Thoracic aorta (tissue), 2 donors: ENCODE results near the gene LRRTM4. TPM values are rescaled to one million over a fixed set of nuclear protein-coding genes. Genes with fewer than 3 reads are reported as not detected.

Source experiments
- ATAC-seq: fragments of 150-250 bp; one replicate; pipeline ENCODE4 v1.8.0; 2017; ENCODE audit warnings: low read depth; ENCODE audit not compliant: insufficient number of reproducible peaks, low FRiP score
- DNase-seq: peaks from one replicate; pipeline ENCODE4 v3.0.0-alpha.2; 2020; ENCODE audit warnings: low spot score
- H3K27ac ChIP-seq, 2 donors: fragments of 200-600 bp; sonication (generic); 1 replicate in 1 of 2; 2 replicates in 1 of 2; pipeline ENCODE4 v1.5.1; 2016; ENCODE audit warnings: mild to moderate bottlenecking in 2 of 2, moderate library complexity in 2 of 2
- H3K27me3 ChIP-seq: fragments of 200-600 bp; sonication (generic); replicated peaks from 2 replicates; pipeline ENCODE4 v1.6.0; 2016; ENCODE audit warnings: mild to moderate bottlenecking; ENCODE audit not compliant: insufficient read depth
- H3K36me3 ChIP-seq: fragments of 200-600 bp; sonication (generic); one replicate; pipeline ENCODE4 v1.5.1; 2016
- H3K4me1 ChIP-seq, 2 donors: fragments of 200-600 bp; sonication (generic); 1 replicate in 1 of 2; 2 replicates in 1 of 2; pipeline versions ENCODE4 v1.5.1 to v1.6.0; 2016; ENCODE audit warnings: low read depth in 2 of 2, mild to moderate bottlenecking in 1 of 2; ENCODE audit not compliant: control insufficient read depth in 1 of 2
- H3K4me3 ChIP-seq: fragments of 200-600 bp; sonication (generic); 2 replicates; pipeline ENCODE4 v1.5.1; 2016; ENCODE audit warnings: mild to moderate bottlenecking
- H3K9me3 ChIP-seq: fragments of 200-600 bp; sonication (generic); 2 replicates; pipeline ENCODE4 v1.5.1; 2016
- total RNA-seq, 2 donors: library from RNA; depleted of rRNA; stranded (reverse); fragments of >200 nt; gene quantifications; one replicate each; pipeline versions ENCODE4 v1.1.0 to v1.2.3, GENCODE V29; 2016
- TF ChIP-seq, protein P1 (sequence below): fragments of 200-600 bp; sonication (generic); IDR thresholded peaks from one replicate; pipeline ENCODE4 v1.5.1; 2019; ENCODE audit warnings: antibody characterized with exemption

Gene LRRTM4
- total RNA-seq, 2 donors from 2014 or later = not detected

DNA sequence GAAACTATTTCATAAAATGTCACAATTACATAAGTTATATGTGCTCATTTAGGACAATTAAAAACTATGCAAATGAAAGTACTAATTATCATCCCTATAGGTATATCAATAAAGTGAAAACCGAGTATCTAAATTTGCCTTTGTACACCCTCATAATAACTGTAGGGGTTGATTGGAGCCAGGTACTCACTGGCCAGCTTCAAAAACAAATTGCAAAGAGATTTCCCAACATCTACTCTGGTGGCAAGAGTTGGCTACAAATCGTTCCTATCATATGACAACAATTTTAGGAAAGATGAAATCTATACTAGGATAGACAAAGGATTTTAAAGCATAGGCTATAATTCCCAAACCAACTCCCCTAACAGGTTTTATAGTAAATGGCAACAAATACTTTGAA lies 556.4 kb downstream of the LRRTM4 start:
- DNase-seq = no peak
- no peak overlapping the region for H3K4me3 ChIP-seq
- no peaks in the 10 kb centered on the region for H3K36me3 ChIP-seq
- no peaks in the 10 kb centered on the region for H3K9me3 ChIP-seq
- no peaks in the 10 kb centered on the region for H3K27me3 ChIP-seq
- no peak for ATAC-seq
- TF ChIP-seq, protein P1, sequence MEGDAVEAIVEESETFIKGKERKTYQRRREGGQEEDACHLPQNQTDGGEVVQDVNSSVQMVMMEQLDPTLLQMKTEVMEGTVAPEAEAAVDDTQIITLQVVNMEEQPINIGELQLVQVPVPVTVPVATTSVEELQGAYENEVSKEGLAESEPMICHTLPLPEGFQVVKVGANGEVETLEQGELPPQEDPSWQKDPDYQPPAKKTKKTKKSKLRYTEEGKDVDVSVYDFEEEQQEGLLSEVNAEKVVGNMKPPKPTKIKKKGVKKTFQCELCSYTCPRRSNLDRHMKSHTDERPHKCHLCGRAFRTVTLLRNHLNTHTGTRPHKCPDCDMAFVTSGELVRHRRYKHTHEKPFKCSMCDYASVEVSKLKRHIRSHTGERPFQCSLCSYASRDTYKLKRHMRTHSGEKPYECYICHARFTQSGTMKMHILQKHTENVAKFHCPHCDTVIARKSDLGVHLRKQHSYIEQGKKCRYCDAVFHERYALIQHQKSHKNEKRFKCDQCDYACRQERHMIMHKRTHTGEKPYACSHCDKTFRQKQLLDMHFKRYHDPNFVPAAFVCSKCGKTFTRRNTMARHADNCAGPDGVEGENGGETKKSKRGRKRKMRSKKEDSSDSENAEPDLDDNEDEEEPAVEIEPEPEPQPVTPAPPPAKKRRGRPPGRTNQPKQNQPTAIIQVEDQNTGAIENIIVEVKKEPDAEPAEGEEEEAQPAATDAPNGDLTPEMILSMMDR = no peak
- no peak overlapping the region for H3K27ac ChIP-seq
- H3K4me1 ChIP-seq = no peaks in the 10 kb centered on the region

DNA sequence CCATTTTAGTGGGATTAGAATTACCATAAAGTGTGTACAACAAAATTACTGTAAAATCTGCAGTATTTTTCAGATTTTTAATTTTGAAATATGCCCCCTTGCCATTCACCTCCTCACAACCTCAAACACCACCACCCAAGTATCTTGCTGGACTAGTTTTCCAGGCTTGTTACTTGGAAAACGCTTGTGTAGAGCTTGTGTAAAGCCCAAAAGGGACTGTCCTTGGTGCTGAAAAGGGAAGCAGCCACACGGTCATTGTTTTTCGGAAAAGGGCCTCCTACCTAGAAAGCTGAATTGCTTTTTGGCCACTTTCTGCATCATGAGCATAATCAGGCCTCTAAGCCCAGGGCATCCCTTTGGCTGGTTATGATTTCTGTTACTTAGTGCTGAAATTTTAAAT lies 563.4 kb downstream of the LRRTM4 start:
- Histone ChIP-seq H3K9me3 (no peaks in the 10 kb centered on the region), H3K4me1 (no peaks in the 10 kb centered on the region), H3K27me3 (no peaks in the 10 kb centered on the region), H3K4me3 (no peak overlapping the region), H3K36me3 (no peaks in the 10 kb centered on the region), H3K27ac (no peak overlapping the region)
- no peak for ATAC-seq
- no peak for DNase-seq
- TF ChIP-seq, protein P1 = no peak

DNA sequence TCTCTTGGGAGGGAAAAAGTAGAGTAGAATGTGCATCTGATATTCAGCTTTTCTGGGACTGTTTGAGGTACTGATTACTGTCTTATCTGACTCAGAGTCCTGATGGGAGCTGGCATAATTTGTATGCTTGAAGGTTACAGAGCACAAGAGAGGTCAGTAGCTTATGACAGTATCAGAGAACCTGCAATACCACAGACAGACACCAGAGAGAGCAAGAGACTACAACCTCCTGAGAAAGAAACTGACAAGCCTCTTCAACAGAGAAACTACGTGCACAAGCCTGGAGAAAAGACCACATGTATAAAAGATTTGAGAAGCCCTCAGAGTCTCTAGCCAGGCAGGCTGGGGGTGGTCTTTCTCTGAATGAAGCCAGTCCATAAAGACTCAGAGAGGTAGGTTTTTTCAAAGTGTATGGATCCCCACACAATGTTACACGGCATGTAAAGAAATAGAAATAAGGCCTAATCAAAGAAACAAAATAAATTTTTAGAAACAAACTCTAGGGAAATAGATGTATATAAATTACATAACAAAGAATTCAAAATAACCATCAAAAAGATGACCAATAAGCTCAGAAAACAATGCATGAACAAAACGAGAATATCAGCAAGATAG lies 568.3 kb downstream of the LRRTM4 start:
- ATAC-seq (no peak), DNase-seq (no peak)
- Histone ChIP-seq H3K27me3 (no peaks in the 10 kb centered on the region), H3K9me3 (no peaks in the 10 kb centered on the region), H3K27ac (no peak overlapping the region), H3K36me3 (no peaks in the 10 kb centered on the region), H3K4me1 (no peaks in the 10 kb centered on the region), H3K4me3 (no peak overlapping the region)
- TF ChIP-seq, protein P1 = no peak

DNA sequence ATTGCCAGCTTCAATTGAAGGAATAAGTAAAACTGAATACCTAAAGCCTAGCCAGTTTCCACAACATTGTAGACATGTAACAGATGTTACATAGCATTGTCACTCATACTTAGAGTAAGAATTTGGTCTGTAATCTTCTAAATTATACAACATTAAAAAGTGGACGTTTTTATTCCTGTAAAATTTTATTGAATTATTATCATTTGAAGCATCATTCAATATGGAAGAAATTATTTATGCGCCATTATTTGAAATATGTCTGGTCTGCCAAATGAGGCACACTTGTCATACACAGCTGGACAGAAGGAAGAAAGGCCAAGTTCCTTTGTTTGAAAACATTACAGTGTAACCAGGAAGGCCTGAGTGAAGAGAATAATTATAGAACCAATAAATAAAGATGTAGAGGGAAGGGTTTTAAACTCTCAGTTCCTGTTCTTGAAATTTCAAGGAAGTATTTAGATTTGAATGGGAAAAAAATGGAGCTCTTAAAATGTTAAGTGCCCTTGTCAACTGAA lies 575.5 kb downstream of the LRRTM4 start:
- Histone ChIP-seq H3K9me3 (no peaks in the 10 kb centered on the region), H3K4me1 (no peaks in the 10 kb centered on the region), H3K4me3 (no peak overlapping the region), H3K27ac (no peak overlapping the region), H3K27me3 (no peaks in the 10 kb centered on the region), H3K36me3 (no peaks in the 10 kb centered on the region)
- ATAC-seq (no peak), DNase-seq (no peak)
- TF ChIP-seq, protein P1 = no peak

DNA sequence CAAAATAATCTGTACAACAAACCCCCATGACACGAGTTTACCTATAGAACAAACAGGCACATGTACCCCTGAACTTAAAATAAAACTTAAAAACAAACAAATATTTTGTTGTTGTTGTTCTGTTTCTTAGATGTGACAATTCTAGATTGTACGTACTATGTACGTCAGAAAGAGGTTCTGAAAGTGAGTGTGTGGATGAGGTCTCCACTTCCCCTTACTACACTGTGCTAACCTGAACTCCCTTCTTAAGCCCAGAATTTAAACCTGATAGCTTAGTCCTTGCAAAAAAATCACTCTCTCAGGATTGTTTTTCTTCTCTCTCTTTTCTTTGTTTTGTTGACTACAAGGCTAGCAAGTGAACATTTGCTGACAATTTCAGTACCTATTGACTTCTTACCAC lies 581.6 kb downstream of the LRRTM4 start:
- ATAC-seq = no peak
- no peak overlapping the region for H3K27ac ChIP-seq
- no peaks in the 10 kb centered on the region for H3K9me3 ChIP-seq
- H3K4me1 ChIP-seq = no peaks in the 10 kb centered on the region
- H3K36me3 ChIP-seq = no peaks in the 10 kb centered on the region
- no peak for DNase-seq
- TF ChIP-seq, protein P1 = no peak
- no peak overlapping the region for H3K4me3 ChIP-seq
- H3K27me3 ChIP-seq = no peaks in the 10 kb centered on the region
